Right hindlimb (tissue), 1 donor: ENCODE results near the gene IL19.
"Not testable (repeated sequence)": the region's sequence is repeated elsewhere in the genome, so short reads cannot be mapped to it uniquely, and the experiment has no call there.

Experiments
- DNase-seq: peaks from one replicate; pipeline ENCODE4 v3.0.0-alpha.2; 2018

Gene IL19

DNA sequence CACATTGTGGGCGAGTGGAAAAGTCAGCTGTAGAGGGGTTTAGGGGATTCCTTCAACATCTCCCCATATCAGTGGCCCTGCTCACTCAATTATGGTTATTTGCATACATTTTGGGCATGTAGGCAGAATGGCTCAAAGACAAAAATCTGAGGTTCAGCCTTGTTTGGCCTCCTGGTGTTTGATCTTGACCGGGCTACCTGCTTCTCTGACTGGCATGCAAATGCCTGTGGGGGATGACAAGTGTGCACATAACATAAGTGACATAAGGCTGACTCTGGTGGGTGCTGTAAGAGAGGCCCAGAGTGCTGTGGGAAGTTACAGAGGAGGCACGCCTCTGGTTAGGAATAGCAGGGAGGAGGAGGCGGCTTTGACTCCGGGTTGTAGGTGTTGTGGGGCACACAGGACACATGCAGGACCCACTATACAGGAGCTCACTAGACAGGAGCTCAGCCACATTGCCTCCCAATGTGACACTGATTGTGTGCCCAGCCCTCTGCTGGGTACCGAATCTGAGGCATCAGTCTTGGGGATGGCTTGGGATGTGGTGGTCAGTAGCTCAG is 29.4 kb upstream of the IL19 start:
- DNase-seq: no peak

GRCh38 chr1:206742719-206743383 is 27.7 kb upstream of the IL19 start:
- DNase-seq: no peak

- no peak for DNase-seq
Measured at GRCh38 chr1:206744683-206745082, 25.9 kb upstream of the IL19 start.

DNA sequence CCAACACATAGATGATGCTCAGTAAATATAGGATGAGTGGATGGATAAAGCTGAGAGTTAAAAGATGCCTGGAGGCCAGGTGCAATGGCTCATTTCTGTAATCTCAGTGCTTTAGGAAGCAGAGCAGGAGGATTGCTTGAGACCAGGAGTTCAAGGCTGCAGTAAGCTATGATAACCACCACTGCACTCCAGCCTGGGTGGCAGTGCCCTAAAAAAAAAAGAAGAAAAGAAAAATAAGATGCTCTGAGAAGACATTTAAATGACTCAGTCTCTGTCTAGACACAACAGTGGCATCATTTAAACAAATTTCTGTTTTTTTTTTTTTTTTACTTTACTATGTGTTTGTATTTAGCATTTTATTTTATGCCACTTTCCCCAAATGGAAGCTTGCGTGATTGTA is 25.3 kb upstream of the IL19 start:
- no peak for DNase-seq

DNA sequence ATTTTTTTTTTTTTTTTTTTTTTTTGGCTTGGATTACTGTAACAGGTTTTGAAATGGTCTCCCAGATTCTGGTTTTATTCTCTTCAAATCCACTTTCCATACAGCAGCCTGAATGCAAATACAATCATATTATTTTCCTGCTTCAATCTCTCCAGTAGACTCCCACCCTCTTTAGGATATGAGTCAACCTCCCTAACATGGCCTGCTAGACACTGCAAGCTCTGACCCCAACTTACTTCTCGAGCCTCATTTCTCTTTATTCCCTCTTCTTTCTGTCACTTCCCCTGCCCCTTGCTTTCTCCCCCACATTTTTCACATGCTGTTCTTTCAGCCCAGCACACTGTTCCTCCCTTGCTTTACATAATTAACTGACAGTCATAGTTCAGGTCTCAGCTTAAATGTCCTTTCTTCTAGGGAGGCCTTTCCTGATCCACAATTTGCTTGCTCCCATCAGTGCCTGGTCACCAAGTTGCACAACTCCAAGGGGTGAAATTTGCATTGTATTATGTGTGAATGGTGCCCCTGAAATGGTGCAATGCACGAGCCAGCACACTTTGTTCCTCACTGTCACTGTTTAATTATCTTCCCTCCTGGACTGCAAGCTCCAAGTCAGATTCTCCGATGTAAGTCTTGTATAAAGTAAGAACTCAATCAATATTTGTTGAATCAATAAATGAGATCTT is 22.1 kb upstream of the IL19 start:
- DNase-seq: no peak

- DNase-seq: no peak
Measured at GRCh38 chr1:206751891-206752290, 18.7 kb upstream of the IL19 start.

GRCh38 chr1:206752481-206752880 is 18.1 kb upstream of the IL19 start:
- DNase-seq: no peak

- no peak for DNase-seq
Measured at GRCh38 chr1:206753141-206753540, 17.4 kb upstream of the IL19 start.

GRCh38 chr1:206754011-206754410 is 16.6 kb upstream of the IL19 start:
- DNase-seq: no peak

DNA sequence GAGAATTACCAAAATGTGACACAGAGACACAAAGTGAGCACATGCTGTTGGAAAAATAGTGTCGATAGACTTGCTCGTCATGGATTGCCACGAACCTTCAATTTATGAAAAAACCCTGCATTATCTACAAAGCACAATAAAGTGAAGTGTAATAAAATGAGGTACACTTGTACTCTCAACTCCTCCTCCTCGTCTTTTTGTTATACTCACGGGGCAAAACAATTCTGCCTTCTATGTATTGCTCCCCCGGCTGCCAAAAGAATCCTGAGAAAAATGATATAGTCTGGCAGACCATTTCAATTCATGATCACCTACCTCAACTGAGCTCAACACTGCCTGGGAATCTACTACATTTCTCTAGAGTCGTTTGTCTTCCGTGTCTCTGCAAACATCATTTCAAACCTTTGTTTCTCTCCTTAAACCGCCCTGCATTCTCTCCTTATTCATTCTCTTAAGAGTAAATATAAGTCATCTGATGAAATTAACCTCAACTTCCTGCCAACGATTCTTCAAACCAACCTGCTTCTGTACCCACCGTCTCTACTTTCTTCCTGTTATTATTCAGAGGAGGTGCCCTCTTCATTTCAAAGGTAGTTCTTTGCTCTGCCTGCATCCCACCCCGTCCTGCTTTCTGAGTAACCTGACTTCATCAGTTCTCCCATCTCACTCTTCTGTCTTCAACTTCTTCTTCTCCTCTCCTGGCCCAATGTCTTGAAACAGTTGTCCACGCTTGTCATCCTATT is 12.9 kb upstream of the IL19 start:
- no peak for DNase-seq

DNA sequence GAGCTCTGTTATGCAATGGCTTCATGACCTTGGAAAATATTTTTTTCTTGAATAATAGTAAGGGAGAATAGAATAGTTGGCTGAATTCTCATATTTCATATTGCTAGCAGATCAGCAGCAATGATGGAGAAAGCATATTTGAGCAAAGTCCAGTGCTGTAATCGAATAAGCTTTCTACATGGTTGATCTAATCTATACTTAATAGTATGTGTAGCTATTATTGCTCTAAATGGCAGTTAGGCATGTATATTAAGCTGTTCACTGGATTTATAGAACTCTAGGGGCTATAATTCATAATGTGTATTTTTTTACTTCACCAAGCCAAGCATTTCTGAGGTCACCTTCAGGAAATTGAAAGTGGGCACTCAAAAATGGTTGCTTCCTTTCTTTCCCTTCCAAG is 10.0 kb upstream of the IL19 start:
- DNase-seq: no peak

DNA sequence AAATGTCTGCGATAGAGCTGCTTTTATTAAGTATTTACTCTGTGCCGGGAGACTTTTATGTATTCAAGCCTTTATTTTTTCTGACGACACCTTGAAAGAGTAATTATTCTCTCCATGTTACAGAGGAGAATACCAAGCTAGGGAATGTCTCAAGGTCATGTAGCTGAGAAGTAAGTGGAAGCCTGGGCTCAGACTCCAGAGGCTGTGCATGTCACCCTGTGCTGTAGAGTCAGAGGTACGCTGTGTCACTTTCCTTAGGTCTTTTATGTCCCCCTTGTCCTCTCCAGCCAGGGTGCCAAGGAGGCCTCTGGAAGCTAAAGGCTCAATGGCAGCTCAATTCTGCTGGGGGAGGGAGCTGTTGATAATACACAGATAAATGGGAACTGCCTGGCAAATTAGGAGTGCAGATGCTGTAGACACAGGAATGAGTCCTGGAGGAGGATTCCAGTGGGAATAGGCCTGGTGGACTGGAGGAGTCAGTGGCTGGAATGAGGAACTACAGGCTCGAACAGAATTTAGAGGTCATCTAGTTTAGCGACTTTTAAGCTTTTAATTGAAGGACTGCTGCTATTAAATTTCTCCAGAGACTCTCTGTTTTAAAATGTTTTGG is 9.3 kb upstream of the IL19 start:
- no peak for DNase-seq

- DNase-seq: not testable (repeated sequence)
Measured at GRCh38 chr1:206762741-206763364, 7.7 kb upstream of the IL19 start.

DNA sequence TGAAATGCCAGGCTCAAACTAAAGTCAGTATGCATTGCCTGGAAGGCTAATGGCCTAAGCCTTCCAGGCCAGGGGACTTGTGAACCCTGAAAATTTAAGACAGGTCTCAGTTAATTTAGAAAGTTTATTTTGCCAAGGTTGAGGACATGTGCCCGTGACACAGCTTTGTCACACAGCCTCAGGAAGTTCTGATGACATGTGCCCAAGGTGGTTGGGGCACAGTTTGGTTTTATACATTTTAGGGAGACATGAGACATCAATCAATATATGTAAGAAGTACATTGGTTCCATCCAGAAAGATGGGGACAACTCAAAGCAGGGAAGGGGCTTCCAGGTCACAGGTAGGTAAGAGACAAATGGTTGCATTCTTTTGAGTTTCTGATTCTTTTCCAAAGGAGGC is 4.8 kb upstream of the IL19 start:
- not testable (repeated sequence) for DNase-seq

DNA sequence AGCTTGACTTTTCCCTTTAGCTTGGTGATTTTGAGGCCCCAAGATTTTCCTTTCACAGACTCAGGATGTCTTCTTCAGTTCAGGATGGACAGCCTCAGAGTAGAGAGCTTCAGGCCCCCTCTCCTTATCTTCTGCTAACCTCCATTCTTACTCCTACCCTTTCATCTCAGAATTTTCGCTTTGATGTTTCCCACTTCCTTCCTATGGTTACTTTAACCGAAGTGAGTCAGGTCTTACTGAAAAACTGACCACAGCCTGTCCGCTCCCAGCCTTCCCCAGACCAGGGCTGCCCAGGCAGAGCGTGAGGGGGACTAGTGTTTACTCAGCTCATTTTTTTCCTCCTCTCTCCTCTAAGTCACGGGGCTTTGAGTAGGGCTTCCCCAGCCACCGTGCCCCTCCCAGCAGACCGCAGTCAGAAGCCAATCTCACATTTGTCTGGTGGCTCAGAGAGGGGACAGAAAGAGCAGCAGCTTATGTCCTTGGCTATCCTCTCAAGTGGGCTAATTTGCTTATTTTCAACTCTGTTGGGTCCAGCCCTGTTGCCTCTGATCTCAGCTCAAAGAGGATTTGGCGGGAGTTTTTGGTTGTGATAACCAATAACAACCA is 4.2 kb upstream of the IL19 start:
- DNase-seq: peak; percentile 56

GRCh38 chr1:206768472-206769303 is 1.9 kb upstream of the IL19 start:
- no peak for DNase-seq

DNA sequence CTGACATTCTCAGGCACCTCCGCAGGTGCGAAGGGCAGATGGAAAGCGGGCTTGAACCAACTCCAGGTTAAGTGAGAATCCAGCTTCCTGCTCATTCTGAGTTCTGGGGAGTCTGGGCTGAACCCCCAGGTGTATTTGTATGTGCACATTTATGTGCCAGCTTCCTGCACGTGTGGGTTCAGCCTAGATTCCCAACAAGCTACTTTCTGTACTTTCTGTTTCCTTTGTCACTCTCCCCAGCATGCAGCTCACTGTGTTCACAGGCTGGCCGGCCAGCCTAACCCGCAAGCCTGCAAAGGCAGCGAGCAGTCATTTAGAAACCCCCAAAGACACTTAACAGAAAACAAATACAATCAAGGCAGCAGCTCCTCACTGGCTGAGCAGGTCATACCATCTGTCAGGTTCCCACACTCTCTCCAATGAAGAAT is 1.3 kb upstream of the IL19 start:
- no peak for DNase-seq

DNA sequence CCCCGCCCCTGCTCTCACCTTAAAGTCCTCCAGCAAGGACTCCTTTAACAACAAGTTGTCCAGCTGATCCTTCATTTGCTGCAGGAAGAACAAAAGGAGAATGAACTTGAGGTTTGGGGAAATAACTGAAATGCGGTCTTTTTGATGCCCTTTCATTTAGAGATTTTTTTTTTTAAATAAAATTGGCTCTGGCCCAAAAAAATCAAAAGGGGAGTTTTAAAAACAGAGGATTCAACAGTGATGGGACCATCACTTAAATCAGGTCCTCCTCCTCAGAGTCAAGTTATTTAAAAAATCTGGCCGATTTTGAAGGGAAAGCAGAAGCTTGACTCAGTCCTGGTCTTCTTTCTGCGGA is 742 bp downstream of the IL19 start:
- no peak for DNase-seq

DNA sequence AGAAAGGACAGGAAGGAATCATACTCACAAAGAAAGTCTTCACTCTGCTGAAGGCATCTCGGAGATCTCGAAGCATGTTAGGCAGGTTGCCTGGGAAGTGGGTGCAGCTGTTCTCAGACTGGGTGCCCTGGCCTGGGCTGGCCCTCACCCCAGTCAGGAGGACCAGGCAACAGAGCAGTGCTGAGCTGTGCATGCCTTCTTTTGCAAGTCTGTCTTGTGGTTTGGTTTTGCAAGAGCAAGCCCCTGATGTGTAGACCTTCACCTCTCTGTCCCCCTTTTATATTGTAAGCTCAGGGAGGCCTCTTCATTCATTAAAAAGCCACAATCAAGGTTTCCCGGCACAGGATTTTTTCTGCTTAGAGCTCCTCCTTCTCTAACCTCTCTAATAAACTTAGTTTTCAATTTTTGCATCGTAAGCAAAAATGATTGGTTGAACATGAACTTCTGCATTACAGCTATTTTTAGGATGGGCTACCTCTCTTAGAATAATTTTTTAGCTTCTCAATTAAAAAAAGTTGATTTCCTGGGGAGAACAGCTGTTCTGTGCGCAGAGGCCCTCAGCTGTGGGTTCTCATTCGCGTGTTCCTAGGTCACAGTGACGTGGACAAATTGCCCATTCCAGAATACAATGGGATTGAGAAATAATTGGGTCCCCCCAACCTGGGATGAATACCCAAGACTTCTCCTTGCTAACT is 1.8 kb downstream of the IL19 start, which contains the start of gene IL10:
Gene IL10, minus strand, starts transcription at position 252 of the 695 bp plus-strand sequence. Its CDS starts 59 bp downstream, at position 193.
- no peak for DNase-seq

GRCh38 chr1:206774093-206774492 is 3.5 kb downstream of the IL19 start:
- DNase-seq: no peak

GRCh38 chr1:206776229-206776628 is 5.7 kb downstream of the IL19 start:
- no peak for DNase-seq
